MM.1S (cell line): Measurements from ENCODE around the gene GRB10.

ENCODE experiments used
- CTCF ChIP-seq: fragments of 300-600 bp; sonication (generic); IDR thresholded peaks from 2 replicates; pipeline ENCODE4 v1.5.1; 2016; ENCODE audit warnings: antibody characterized with exemption, low read length, mixed read lengths
- EZH2 ChIP-seq: fragments of 300-600 bp; sonication (generic); optimal IDR thresholded peaks from 2 replicates; pipeline ENCODE3; 2017; ENCODE audit warnings: low read depth, mild to moderate bottlenecking, antibody characterized with exemption, low read length, mixed read lengths
- EZH2phosphoT487 ChIP-seq: fragments of 300-600 bp; sonication (generic); IDR thresholded peaks from 2 replicates; pipeline ENCODE4 v1.6.1; 2018; ENCODE audit warnings: antibody characterized with exemption, low read length

DNA sequence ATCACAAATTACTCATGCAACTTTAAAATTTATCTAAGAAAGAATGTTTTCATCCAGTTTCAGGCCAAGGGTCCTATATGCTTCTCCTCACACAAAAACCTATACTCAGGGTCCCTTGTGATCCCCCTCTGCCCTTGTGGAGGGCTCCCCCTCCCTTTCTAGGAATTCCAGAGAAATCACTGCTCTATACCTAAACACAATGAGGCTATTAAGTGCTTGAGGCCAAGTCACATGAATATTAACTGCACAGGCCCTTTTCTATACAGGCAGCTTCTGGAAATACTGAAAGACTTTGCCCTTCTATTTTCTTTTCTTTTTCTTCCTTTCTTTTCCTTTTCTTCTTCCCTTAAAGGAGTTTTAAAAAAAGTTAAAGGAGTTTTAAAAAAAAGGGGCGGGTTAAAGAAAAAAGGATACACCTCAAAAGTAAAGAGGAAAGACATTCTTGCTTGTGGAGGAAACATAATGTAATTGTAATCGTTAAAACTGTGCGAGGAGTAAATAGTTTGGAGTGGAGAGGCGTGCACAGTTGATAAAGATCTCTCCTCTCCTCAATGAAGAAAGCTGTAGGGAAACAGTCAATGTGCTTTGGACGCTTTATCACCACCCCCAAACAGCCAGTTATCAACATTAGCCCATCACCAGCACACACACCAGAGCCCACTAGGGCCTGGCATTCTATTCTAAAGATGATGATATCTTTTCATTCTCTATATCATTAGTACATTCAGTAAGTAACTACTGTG lies 16.4 kb downstream of the GRB10 start:
- no peak for TF ChIP-seq CTCF
- TF ChIP-seq EZH2, result no peak
- TF ChIP-seq EZH2phosphoT487, result no peak
